Caco-2 (cell line): Measurements from ENCODE around the gene UHMK1. TPM values are rescaled to one million over a fixed set of nuclear protein-coding genes. Genes with fewer than 3 reads are reported as not detected.

Experiments used
- BruUV-seq: library from RNA; stranded (reverse); fragments of 400-500 nt; replicated peaks from 2 replicates; lab custom pipeline; 2021; lab: Mats Ljungman, UMichigan
- CTCF ChIA-PET: fragments of 300-600 bp; sonication (Branson Sonifier 250); formaldehyde crosslinking; loops from one replicate; lab custom pipeline; 2022; ENCODE audit warnings: antibody characterized with exemption; lab: Charles Lee
- POLR2A ChIA-PET: fragments of 300-600 bp; sonication (Branson Sonifier 250); formaldehyde crosslinking; loops from one replicate; lab custom pipeline; 2022; ENCODE audit warnings: antibody characterized with exemption; lab: Charles Lee
- DNase-seq, 2 experiments: peaks; one replicate each; pipeline versions ENCODE4 v3.0.0 to v3.0.0-alpha.2; 2020 to 2022
- H3K27me3 ChIP-seq: replicated peaks from 2 replicates; pipeline ENCODE4 v1.6.0; 2011; ENCODE audit warnings: low read length; ENCODE audit not compliant: control insufficient read depth, insufficient read depth
- H3K36me3 ChIP-seq: 2 replicates; pipeline ENCODE4 v1.5.1; 2011; ENCODE audit warnings: low read length; ENCODE audit not compliant: control insufficient read depth, insufficient read depth
- H3K4me1 ChIP-seq: fragments of 250-450 bp; sonication (Bioruptor Pico); 2 replicates; pipeline ENCODE4 v1.5.1; 2020; ENCODE audit warnings: mild to moderate bottlenecking
- H3K4me3 ChIP-seq: 2 replicates; pipeline ENCODE4 v1.5.1; 2011; ENCODE audit warnings: low read depth, mild to moderate bottlenecking, control low read depth, low read length
- H3K9me3 ChIP-seq: fragments of 250-450 bp; sonication (Bioruptor Pico); 2 replicates; pipeline ENCODE4 v1.5.1; 2020; ENCODE audit warnings: mild to moderate bottlenecking, moderate library complexity
- H3K27ac Mint-ChIP-seq: one replicate; pipeline ENCODE4 v1.8.0; 2022; ENCODE audit warnings: mixed read lengths; ENCODE audit not compliant: unreplicated experiment
- H3K27me3 Mint-ChIP-seq: one replicate; pipeline ENCODE4 v1.8.0; 2022; ENCODE audit warnings: mixed read lengths; ENCODE audit not compliant: insufficient read depth, unreplicated experiment
- H3K36me3 Mint-ChIP-seq: one replicate; pipeline ENCODE4 v1.8.0; 2022; ENCODE audit warnings: mild to moderate bottlenecking, mixed read lengths; ENCODE audit not compliant: insufficient read depth, unreplicated experiment
- H3K4me1 Mint-ChIP-seq: one replicate; pipeline ENCODE4 v1.8.0; 2022; ENCODE audit warnings: low read depth, mixed read lengths; ENCODE audit not compliant: unreplicated experiment
- H3K4me3 Mint-ChIP-seq: one replicate; pipeline ENCODE4 v1.8.0; 2022; ENCODE audit warnings: mild to moderate bottlenecking, moderate library complexity, mixed read lengths; ENCODE audit not compliant: unreplicated experiment
- H3K9me3 Mint-ChIP-seq: one replicate; pipeline ENCODE4 v1.8.0; 2022; ENCODE audit warnings: mixed read lengths; ENCODE audit not compliant: unreplicated experiment
- CTCF ChIP-seq, 2 experiments: fragments of 200-600 bp in 1 of 2; IDR thresholded peaks; 1 replicate in 1 of 2; 2 replicates in 1 of 2; pipeline versions ENCODE4 v1.5.1 to v1.8.0; 2011 to 2022; ENCODE audit warnings: antibody characterized with exemption in 1 of 2, control low read depth in 1 of 2, inconsistent platforms in 1 of 2, low read depth in 1 of 2, low read length in 1 of 2, mild to moderate bottlenecking in 1 of 2, moderate library complexity in 1 of 2; ENCODE audit not compliant: insufficient read depth in 1 of 2, severe bottlenecking in 1 of 2, unreplicated experiment in 1 of 2
- intact Hi-C: fragments of 100-400 bp; cut with micrococcal nuclease; formaldehyde crosslinking; loops from one replicate; pipeline ENCODE4 v1.10.0; 2022; ENCODE audit not compliant: unreplicated experiment
- total RNA-seq: library from RNA; stranded (reverse); gene quantifications from 2 replicates; pipeline ENCODE4 v1.2.3, GENCODE V29; 2022

UHMK1 gene
- total RNA-seq, 1 experiment from 2014 or later = 24.9 TPM

GRCh38 chr1:162573136-162573535 lies 75.5 kb downstream of the UHMK1 start:
- no TSS peak for BruUV-seq
- Mint-ChIP-seq H3K27ac (no peak overlapping the region), H3K4me3 (no peak overlapping the region), H3K27me3 (no peaks in the 10 kb centered on the region), H3K36me3 (no peaks in the 10 kb centered on the region), H3K4me1 (peaks cover 7% of the 10 kb centered on the region), H3K9me3 (no peaks in the 10 kb centered on the region)
- Histone ChIP-seq H3K4me1 (0 out of 2 replicates have a peak, but pooled peaks cover 5% of the 10 kb centered on the region), H3K27me3 (no peaks in the 10 kb centered on the region), H3K9me3 (no peaks in the 10 kb centered on the region), H3K36me3 (no peaks in the 10 kb centered on the region), H3K4me3 (no peak overlapping the region)
- POLR2A ChIA-PET = no interaction called here
- TF ChIP-seq CTCF (IDR thresholded peaks at IDR 0.05; ENCODE audit: insufficient read depth in 1 of 2, low read depth in 1 of 2, low read length in 1 of 2, severe bottlenecking in 1 of 2, unreplicated experiment in 1 of 2) = no peak
- CTCF ChIA-PET = no interaction called here
- DNase-seq = no peak
- intact Hi-C loops = no loop called here

- H3K27me3 ChIP-seq = no peaks in the 10 kb centered on the region
- POLR2A ChIA-PET = no interaction called here
- no peaks in the 10 kb centered on the region for H3K4me1 ChIP-seq
- CTCF ChIA-PET = no interaction called here
- Mint-ChIP-seq H3K4me1 (no peaks in the 10 kb centered on the region), H3K4me3 (no peak overlapping the region), H3K27me3 (no peaks in the 10 kb centered on the region), H3K36me3 (peaks cover 8% of the 10 kb centered on the region), H3K27ac (no peak overlapping the region), H3K9me3 (no peaks in the 10 kb centered on the region)
- no peak for DNase-seq
- H3K36me3 ChIP-seq = no peaks in the 10 kb centered on the region
- TF ChIP-seq CTCF (IDR thresholded peaks at IDR 0.05; ENCODE audit: insufficient read depth in 1 of 2, low read depth in 1 of 2, low read length in 1 of 2, severe bottlenecking in 1 of 2, unreplicated experiment in 1 of 2) = no peak
- no TSS peak for BruUV-seq
- H3K9me3 ChIP-seq = no peaks in the 10 kb centered on the region
- no peak overlapping the region for H3K4me3 ChIP-seq
- intact Hi-C loops = no loop called here
Measured at GRCh38 chr1:162578071-162578700, 80.6 kb downstream of the UHMK1 start.

- H3K4me3 Mint-ChIP-seq = no peak overlapping the region
- TF ChIP-seq CTCF (IDR thresholded peaks at IDR 0.05; ENCODE audit: insufficient read depth in 1 of 2, low read depth in 1 of 2, low read length in 1 of 2, severe bottlenecking in 1 of 2, unreplicated experiment in 1 of 2) = no peak
- H3K27me3 Mint-ChIP-seq = no peaks in the 10 kb centered on the region
- Histone ChIP-seq H3K4me3 (no peak overlapping the region), H3K36me3 (no peaks in the 10 kb centered on the region), H3K9me3 (no peaks in the 10 kb centered on the region), H3K4me1 (no peaks in the 10 kb centered on the region), H3K27me3 (no peaks in the 10 kb centered on the region)
- intact Hi-C loops = no loop called here
- CTCF ChIA-PET = no interaction called here
- H3K9me3 Mint-ChIP-seq = no peaks in the 10 kb centered on the region
- no TSS peak for BruUV-seq
- H3K4me1 Mint-ChIP-seq = no peaks in the 10 kb centered on the region
- POLR2A ChIA-PET = no interaction called here
- H3K27ac Mint-ChIP-seq = no peak overlapping the region
- H3K36me3 Mint-ChIP-seq = peaks cover 10% of the 10 kb centered on the region
- DNase-seq = no peak
Measured at GRCh38 chr1:162578936-162579335, 81.3 kb downstream of the UHMK1 start.

Other genes with a start within 250 kb of the UHMK1 start
- gene SPATA46, start 121.0 kb upstream of the UHMK1 start, total RNA-seq = not detected in 2 replicates
- 5.3 and 7.3 TPM in 2 replicates for gene C1orf226, start 116.1 kb upstream of the UHMK1 start, total RNA-seq
- not detected in 2 replicates for gene SH2D1B, start 85.7 kb upstream of the UHMK1 start, total RNA-seq
- gene UAP1, start 63.9 kb downstream of the UHMK1 start, total RNA-seq = 35.2 and 39.8 TPM in 2 replicates
- 0.65 and 0.73 TPM in 2 replicates for gene DDR2, start 134.6 kb downstream of the UHMK1 start, total RNA-seq